GM19455 (cell line): Measurements from ENCODE around the gene SEL1L2.

Source experiments
- ATAC-seq: cut with Tn5 transposase; IDR thresholded peaks from one replicate; pipeline ENCODE4 v1.9.1; 2021; ENCODE audit not compliant: unreplicated experiment

The SEL1L2 gene

DNA sequence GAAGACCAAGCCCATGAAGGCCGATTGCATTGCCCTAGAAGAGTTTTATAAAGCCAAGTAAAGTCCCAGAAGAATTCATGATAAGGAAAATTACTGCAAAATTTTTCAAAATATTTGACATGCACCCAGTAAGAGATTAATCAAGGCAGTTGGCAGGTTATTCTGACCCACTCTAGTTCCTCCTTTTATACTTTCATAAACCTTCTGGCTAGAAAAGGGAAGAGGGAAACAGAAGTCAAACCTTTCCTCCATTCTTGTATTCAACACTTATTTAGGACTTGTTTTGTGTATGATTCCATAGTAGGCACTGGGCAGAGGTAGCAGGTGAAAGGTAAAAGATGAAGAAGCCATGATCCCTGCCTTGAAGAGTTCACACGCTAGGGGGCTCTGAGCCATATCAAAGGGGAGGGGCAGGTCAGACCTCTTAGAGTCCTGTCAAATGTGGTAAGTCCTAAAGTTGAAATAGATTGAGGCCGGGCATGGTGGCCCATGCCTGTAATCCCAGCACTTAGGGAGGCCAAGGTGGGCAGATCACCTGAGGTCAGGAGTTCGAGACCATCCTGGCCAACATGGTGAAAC lies 120.2 kb downstream of the SEL1L2 start:
- no peak for ATAC-seq

DNA sequence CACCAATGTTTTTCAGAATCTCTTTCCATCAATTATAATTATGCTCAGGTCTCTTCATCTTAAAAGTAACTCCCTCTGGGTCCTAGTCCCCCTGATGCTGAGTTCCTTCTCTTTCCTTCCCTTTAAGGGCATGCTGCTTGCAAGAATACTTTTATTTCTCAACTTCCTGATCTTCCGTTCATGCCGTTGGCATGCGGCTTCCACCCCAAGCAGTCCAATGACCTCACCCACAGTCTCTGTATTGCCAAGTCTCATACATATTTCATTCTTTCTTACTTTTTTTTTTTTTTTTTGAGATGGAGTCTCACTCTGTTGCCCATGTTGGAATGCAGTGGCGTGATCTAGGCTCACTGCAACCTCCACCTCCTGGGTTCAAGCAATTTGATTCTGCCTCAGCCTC lies 122.1 kb downstream of the SEL1L2 start:
- no peak for ATAC-seq

DNA sequence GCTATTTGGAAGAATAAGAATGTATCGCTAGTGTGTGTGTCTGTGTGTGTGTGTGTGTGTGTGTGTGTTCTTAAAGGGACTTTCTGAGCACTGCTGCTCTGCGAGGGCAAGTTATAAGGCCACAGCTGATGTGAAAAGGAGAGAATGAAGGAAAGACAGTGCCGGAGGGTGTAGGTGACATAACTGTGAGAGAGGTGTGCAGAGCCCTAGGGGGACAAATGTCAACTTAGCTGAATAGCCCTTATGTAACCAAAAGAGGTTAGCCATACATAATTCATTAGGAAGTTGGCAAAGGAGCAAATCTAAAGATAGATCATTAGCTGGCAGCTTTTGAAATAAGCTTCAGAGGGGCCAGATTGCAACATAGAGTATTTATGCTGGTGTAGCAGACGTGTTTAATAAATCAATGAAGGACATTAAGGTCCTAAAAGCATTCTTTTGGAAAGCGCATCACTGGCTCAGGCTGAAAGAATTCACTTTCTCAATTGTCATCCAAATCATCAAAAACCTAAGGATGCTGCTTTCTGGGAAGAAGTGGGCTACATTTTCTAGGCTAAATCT lies 124.5 kb downstream of the SEL1L2 start:
- no peak for ATAC-seq

DNA sequence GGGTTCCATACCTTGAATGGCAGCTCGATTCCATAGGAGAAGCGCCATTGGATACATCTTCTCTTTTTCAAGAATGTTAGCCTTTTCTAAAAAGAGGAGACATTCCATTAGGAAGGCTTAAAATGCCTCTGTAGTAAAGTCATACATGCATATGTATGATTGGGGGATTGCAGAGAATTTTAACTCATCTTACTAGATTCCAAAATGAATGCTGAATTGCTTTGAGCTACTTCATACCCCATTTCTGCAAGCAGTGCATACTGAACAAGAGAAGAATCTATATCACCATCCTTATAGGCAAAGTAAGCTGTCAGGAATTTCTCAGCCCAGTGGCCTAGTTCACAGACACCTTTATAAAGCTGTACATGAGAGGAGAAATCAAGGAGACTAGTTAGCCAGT lies 125.3 kb downstream of the SEL1L2 start:
- no peak for ATAC-seq

DNA sequence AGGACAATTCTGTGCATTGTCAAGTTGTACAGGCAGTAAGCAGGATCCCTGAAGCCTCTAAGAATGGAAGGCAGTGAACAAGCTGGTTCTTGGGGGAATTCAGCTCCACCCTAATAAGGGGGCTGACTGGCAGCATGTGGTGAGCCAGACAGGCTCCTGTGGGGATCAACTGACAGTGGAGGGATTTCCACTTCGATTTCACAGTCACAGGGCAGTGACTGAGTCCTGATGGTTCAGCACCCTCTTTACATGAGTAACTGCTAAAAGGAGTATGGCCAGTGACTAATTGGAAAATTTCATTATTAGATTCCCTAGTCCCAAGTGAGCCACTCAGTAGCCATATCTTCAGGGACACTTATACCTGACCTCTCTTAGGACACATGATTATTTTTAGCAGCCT lies 127.2 kb downstream of the SEL1L2 start:
- ATAC-seq: no peak

DNA sequence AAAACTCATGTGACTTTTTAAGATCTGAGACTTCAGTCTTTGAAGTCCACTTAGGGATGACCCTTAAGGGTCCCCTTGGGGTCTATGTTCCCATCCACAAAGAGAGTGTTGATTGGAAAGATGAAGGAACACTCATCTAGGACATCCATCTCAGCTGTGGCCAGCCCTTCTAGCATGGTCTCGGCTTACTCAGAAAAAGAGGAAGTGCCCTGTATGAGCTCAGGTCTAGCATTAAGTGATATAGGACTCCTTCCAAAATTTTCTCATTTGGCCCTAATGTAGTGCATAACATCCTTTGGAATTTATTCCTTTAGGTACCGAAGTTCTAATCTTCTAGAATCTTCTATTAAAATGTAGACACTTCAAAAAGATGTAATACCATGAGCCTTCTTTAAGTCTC lies 128.2 kb downstream of the SEL1L2 start:
- no peak for ATAC-seq

DNA sequence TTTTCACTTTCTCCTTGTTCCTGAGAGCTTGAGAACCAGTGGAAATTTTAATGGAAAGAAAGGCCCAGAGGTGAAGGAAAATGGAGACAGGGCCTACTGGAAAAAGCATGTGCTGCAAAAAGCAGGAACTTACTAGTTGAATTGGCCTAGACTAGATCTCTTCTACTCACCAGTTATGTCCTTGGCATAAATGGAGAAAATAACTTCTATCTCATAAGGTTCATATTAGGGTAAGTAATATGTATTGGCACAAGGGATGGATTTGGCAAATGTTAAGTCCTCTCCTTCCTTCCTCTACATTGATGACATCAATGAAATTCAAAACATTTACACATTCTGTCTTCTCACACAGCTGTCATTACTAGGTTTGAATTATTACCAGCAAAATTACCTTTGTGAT lies 131.5 kb downstream of the SEL1L2 start:
- no peak for ATAC-seq

DNA sequence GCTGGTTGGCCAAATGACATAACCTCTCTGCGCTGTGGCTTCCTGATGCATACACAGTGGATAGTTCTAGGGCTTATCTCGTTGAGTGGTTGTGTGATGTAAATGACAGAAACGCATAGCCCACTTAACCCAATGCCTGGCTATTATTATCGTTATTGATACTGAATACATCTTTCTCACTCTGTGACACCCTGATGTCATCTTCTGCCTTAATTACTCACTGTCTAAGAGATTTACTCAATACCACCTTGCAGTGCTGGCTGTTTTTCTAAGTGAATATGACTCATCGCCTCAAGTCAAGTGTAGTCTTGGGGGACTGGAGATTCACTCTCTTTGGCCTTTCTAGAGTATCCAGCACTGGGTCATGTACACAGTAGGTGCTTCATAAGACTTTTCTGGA lies 132.0 kb downstream of the SEL1L2 start:
- no peak for ATAC-seq

DNA sequence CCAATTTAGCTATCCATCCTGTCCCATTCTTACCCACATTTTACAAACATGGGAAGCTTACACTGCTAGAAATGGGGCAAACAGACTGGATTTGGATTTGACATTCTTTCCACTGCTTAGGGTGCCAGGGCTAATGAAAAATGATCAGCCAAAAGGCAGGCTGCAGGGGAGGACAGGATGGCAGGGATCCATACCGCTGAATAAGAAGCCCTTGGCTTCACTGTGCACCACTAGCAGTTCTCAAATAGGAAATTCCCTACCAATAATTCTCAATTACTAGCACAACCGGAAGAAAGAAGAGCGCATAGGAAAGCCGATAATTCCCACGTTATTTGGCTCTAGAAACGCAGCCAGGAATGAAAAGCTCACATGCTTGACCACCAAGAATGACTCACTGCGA lies 132.5 kb downstream of the SEL1L2 start:
- ATAC-seq: no peak

DNA sequence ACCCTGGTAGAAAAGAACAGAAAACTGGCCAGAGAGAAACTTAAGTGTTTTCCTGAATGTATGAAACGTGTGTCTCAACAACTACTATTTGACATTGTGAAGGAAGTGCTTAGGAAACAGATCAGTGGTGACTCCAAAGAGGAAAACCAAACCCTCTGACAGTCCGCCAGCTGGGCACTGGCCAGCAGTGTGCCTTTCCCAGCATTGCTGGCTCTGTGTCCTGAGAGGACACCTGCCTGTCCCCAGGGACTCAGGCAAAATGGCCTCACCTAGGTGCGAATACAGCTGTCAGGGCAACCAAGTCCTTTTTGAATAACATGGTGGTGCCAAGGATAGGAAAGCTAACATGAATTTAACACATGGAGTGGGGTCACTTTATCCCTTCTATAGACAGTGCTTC lies 133.1 kb downstream of the SEL1L2 start:
- ATAC-seq: no peak

DNA sequence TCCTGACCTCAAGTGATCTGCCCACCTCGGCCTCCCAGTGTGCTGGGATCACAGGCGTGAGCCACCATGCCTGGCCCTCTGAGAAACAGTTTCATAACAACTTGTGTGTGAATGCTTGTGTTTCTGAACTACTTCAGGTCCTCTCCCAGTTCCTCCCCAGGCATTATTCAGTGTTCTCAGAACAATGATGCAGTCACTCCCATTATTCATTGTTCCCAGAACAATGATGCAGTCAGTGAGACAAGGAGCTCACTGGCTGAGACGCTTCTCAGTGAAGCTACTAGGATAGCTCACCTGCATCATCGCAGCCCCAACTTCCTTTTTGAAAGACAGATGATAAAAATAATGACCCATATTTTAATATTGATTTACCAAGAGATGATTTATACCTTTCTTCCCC lies 134.1 kb downstream of the SEL1L2 start:
- ATAC-seq: no peak

DNA sequence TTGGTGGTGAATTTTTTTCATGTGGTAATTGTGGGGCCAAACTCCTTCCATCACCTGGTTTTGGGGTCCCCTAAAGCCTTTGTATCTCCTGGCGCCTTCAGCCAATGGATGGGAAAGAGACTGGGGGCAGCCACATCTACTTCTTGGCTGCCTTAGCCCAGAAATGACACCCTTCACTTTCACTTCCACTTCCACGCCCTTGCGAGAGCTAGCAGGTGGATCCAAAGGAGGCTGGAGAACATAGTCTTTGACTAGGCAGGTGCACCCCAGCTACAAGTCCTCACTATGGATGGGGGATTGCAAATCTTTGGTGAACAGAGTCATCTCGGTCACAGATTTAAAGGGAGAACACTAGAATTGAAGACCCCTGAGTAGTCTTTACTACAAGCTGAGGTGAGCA lies 134.8 kb downstream of the SEL1L2 start:
- ATAC-seq: no peak

DNA sequence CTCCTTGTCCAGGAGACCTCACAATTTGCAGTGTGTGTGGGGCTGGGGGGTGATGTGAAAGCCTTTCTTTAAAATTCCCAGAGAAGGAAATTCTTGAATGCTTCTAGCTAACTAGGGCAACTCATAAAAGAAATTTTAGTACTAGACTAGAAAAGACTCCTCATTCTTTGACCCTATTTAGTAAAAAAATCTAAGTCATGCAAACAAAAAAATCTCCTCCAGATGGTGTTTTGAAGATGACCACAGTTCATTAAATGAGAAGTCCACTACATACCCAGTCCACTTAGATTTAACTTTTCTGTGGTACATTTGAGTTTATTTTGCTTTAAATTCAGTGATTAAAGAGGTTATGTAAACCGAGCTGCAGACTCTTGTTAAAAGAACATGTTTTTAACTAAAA lies 138.1 kb downstream of the SEL1L2 start:
- ATAC-seq: no peak

DNA sequence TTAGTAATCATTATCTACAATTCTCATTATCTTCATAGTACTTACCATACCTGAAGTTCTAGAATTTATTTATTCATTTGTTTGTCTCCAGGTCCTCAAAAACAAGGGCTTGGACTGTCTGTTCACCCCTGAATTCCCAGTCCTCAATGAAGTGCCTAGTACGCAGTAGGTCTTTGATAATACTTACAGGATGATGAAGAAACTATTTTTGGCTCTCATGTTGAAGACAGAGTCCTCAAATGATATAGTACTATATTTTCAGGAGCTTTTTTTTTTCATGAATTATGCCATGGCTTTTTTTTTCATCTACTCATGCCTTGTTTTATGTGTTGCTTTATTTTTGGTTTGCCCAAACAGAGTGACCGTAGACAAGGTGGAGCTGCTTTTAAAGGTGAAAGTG lies 139.1 kb downstream of the SEL1L2 start:
- no peak for ATAC-seq

DNA sequence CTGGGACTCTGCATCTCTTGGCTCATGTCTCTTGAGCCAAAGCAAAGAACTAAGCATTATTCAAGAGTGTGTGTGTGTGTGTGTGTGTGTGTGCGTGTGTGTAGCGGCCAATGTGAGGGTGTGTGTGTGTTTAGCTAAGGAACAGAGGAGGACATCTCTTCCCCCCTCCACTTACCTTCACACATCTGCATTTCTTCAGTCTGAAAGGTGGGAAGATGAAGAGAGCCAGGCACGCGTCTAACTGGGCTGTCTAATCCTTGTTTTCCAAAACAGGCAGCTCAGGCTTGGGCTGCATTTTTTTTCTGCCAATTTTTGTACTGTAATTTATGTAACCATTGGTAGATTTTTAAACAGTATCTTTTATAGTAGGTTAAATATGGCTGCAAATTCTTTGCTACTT lies 146.1 kb downstream of the SEL1L2 start:
- no peak for ATAC-seq

DNA sequence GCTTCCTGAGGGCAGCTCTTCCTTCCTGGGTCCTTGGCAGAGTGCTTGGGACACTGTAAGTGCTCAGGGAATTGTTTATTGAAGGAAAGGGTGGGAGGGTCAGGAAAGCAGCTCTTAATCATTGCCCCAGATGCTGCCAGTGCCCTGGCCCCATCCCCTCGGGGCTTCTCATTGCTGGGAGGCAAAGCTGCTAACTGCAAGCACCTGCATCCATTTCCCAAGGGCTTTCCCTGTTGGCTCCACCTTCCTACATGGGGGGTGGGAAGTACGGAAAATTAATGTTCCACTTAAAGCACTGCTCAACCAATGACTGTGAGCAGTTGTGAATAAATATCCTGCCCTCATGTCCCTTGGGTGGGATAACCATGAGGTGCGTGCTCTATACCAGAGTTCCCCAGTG lies 149.2 kb downstream of the SEL1L2 start:
- ATAC-seq: no peak

DNA sequence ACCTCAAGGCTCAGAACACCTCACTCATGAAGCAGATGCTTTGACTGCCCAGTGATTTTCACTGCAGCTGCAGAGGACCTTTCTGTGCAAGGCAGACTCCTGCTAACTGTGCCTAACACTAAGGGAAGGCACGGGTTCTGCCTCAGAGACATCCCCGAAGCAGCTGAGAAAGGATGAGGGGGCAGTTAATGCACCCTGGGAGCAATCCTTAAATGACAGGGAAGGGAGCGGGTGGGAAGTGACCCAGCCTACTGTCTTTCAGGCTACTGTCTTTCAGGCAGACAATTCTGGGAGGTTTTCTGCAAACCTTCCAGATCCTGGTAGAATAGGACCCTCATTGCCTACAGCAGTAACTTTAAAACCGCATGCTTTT lies 150.3 kb downstream of the SEL1L2 start:
- no peak for ATAC-seq

DNA sequence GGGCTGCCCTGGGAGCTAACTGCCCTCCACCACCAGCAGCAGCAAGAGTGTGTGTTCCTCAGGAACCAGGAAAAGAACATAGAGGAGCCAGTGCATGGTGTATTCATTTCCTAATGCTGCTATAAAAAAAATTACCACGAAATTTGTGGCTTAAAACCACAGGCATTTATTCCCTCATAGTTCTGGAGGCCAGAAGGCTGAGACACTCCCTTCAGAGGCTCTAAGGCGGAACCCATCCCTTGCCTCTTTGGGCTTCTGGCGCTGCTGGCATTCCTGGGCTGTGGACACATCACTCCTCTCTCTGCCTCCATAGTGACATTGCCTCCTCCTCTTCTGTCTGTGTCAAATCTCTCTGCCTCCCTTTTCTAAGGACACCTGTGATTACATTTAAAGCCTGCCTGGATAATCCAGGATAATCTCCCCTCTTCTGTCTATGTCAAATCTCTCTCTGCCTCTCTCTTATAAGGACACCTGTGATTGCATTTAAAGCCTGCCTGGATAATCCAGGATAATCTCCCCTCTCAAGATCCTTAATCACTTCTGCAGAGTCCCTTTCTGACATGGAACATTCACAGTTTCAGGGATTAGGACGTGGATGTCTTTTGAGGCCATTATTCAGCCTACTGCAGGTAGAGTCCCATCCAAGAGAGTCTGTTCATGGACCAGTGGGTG lies 150.9 kb downstream of the SEL1L2 start:
- ATAC-seq: no peak

DNA sequence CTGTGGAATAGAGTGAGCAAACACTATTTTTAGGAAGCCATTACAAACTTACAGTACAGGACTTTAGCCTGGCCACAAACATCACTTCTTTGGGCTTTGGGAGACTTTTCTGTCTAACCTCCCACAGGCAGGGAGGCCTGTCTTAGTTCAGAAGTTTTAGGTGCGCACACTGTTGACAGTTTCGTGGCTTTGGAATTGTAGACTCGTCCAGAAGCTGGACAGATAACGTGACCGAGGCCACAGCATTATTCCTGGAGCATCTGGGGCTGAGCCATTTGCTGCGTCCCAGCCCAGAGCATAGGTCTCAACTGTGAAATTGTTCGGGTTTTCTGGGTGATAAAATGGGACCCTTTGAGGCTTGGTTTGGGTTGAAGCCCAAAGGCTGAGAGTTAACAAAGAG lies 151.8 kb downstream of the SEL1L2 start:
- ATAC-seq: no peak

DNA sequence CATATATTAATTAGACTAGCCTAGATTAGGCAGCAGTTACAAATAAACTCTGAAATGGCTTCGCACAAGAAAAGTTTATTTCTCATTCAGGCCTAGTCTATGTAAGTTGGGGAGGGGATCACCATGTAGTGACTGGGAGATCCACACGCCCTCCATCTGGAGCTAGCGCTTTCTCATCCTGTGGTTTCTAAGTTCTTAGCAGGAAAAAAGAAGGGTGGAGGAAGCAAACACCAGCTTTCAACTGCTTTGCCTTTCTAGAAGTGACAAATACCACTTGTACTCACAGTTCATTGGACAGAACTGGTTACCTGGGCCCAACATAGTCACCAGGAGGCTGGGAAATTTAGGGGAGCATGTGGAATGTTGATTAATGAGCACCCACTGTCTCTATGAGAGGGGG lies 158.9 kb downstream of the SEL1L2 start:
- ATAC-seq: no peak

DNA sequence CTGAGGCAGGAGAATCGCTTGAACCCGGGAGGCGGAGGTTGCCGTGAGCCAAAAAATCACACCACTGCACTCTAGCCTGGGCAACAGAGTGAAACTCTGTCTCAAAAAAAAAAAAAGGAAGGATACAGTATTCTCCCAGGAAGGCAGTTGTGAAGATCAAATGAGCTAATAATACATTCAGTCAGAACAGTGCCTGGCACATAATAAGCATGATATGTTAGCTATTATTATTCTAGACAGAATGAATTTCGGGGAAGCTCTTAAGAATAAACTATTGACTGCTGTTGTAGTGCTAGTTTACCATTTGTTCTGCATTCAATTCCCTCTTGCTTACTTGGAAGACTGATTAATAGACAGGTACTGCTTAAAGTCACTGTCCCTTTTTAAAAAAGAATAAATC lies 164.9 kb downstream of the SEL1L2 start:
- ATAC-seq: no peak

DNA sequence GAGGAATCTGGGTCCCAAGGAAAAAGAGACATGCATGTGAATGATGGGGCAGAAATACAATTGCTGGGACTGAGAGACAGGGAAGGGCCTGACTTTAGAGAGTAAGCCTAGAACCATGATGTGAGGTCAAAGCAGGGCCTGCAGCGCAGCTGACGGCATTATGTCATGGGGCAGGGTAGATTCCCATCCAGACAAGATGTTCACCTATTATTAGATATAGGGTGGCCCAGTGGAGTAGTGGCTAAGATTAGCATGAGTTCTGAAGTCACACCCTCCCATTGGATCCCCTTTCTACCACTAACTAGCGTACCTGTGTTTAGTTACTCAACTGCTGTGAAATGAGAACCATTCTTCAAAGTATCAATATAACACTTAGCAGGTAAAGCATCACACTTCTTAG lies 166.0 kb downstream of the SEL1L2 start:
- ATAC-seq: no peak

DNA sequence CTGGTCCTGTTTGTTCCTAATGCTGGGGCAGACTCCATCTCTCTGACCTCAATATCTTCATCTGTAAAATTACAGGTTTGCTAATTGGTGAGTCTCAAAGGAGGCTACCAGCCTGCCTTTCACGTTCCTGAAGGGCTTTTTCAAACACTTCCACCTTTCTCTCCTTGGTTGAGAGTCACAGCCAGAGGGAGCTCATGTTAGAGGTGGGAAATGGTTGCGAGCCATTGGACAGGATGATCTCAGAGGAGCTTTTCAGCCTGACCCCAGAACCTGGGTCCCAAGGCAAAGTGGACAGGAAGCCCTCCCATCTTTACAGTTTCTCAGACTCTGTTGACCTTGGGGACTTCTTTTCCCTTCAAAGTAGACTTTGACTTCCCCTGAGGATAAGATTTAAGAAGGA lies 168.0 kb downstream of the SEL1L2 start:
- ATAC-seq: no peak
